HG02840 (cell line): ENCODE data around the gene HMGN5.
A peak's percentile ranks its signal among the peaks of the same experiment; 100 is the strongest.

Experiments
- ATAC-seq: cut with Tn5 transposase; IDR thresholded peaks from one replicate; pipeline ENCODE4 v1.9.1; 2021; ENCODE audit warnings: mild to moderate bottlenecking, moderate library complexity, moderate number of reproducible peaks; ENCODE audit not compliant: unreplicated experiment, low FRiP score

HMGN5 gene

DNA sequence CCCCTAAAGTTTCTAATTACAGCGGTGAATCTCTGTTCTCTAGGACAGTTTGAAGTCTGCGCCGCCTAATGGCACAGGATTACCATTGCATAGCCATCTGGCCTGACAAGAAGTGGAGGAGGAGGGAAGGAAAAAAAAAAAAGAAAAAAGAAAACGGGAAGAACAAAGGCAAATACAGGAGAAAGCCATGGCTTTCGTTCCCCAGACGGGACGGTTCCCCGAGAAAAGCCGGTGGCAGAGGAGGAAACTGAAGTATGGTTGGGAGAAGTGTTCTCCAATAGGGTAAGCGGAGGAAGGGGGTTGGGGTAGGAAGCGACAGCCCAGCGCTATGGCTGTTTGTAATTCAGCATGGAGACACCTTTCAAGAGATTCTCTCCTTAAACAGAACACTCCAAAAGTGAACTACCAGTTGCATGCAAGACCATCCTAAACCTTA is 80.8 kb downstream of the HMGN5 start:
- ATAC-seq: peak; percentile 58

DNA sequence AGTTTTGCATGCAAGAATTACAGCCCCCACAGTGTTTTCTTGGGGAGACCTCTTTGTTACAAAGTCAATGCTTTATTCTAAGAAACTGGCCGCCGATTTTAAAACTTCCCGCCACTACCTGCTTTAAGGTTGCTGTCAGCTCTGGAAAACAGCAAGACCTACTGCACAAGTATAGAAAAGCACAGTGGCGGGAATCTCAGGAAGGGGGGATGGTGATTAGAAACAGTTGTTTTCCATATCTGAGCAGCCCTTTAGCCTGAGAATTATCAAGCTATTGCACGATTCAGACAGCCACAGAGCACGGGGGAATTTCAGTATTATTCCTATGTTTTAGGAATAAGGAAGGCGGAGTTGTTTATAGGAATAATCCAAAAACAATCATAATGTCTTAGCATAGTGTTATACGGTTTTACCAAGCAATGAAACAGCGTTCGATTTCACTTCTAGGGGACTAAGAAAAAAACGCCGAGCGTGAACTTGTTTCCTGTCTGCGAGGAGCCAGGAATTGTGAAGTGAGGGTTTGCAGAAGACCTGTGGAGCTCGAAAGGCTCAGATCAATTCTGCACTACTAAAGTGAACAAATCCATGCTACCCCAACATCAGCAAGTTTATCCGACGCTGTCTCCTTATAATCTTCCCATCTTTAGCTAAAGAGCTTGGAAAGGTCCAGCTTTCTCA is 81.3 kb downstream of the HMGN5 start:
- peak; percentile 27 for ATAC-seq

DNA sequence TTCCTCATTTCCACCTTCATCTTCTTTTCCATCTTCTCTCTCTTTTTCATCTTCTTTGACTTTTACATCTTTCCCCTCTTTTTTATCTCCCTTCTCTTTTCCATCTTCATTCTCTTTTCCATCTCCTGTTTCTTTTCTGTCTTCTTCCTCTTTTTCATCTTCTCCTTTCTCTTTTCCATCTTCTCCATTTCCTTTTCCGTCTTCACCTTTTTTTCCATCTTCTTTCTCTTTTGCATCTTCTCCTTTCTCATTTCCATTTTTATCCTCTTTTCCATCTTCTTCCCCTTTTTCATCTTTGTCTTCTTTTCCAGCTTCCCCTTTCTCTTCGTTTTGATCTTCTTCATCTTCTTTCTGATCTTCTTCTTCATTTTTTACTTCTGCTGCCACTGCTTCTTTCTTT is 87.0 kb downstream of the HMGN5 start:
- ATAC-seq: no peak

DNA sequence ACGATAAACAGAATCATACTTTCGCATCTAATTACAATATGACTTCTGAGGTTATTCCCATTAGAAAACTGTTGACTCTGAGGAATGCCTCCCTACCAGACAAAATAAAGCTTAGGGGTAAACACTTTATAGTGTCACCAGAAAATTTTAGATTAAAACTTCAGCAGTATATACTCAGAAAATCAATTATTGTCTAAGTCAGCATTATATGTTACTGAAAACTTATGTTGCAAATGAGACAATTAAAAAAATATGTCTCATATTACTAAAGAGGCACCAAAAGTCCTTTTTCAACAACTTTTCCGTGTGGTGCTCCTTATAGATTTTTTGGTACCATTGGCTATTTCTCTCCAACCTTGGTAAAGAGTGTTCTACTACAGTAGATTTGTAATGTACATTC is 91.4 kb downstream of the HMGN5 start:
- ATAC-seq: no peak

DNA sequence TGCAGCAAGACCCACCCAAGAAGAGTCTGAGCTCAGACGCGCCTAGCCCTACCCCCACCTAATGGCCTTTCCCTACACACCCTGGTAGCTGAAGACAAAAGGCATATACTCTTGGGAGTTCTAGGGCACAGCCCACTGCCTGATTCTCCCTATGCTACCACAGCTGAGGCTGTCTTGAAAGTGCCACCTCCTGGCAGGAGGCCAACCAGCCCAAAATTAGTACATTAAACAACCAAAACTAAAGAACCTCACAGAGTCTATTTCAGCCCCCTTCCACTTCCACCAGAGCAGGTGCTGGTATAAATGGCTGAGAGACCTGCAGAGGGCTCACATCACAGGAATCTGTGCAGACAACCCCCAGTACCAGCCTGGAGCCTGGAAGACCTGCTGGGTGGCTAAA is 119.1 kb downstream of the HMGN5 start:
- ATAC-seq: no peak
